Hepatocyte (in vitro differentiated cells): ENCODE results near the gene WDR81.

Source experiments
- CTCF ChIP-seq: fragments of 200-600 bp; sonication (generic); IDR thresholded peaks from 2 replicates; pipeline ENCODE4 v1.5.1; 2016; ENCODE audit warnings: antibody characterized with exemption, mild to moderate bottlenecking; ENCODE audit not compliant: poor library complexity
- EZH2 ChIP-seq: fragments of 200-600 bp; sonication (generic); IDR thresholded peaks from 2 replicates; pipeline ENCODE4 v1.6.1; 2016; ENCODE audit warnings: antibody characterized with exemption, mild to moderate bottlenecking, borderline replicate concordance
- EZH2phosphoT487 ChIP-seq: fragments of 200-600 bp; sonication (generic); IDR thresholded peaks from one replicate; pipeline ENCODE4 v1.6.1; 2018; ENCODE audit warnings: antibody characterized with exemption, mild to moderate bottlenecking, low read depth, moderate library complexity; ENCODE audit not compliant: unreplicated experiment, severe bottlenecking

GRCh38 chr17:1776328-1776727, 51.8 kb downstream of the WDR81 start:
- no peak for TF ChIP-seq CTCF
- no peak for TF ChIP-seq EZH2
- TF ChIP-seq EZH2phosphoT487, result no peak
